PC-3 (cell line): ENCODE measurements around the gene DLEC1.

ENCODE experiments used
- CTCF ChIP-seq: fragments of 300-600 bp; sonication (generic); conservative IDR thresholded peaks from 2 replicates; pipeline ENCODE4 v1.5.1; 2017; ENCODE audit warnings: antibody characterized with exemption, low read depth, mild to moderate bottlenecking, low read length
- EZH2 ChIP-seq: fragments of 300-600 bp; sonication (generic); IDR thresholded peaks from one replicate; pipeline ENCODE4 v1.6.1; 2017; ENCODE audit warnings: antibody characterized with exemption, mild to moderate bottlenecking, low read length; ENCODE audit not compliant: unreplicated experiment
- EZH2phosphoT487 ChIP-seq: fragments of 300-600 bp; sonication (generic); IDR thresholded peaks from 2 replicates; pipeline ENCODE4 v1.6.1; 2018; ENCODE audit warnings: mild to moderate bottlenecking, antibody characterized with exemption, low read length, borderline replicate concordance

GRCh38 chr3:38147421-38147820 lies 108.4 kb downstream of the DLEC1 start:
- TF ChIP-seq CTCF = no peak
- TF ChIP-seq EZH2phosphoT487 = no peak
- TF ChIP-seq EZH2 = no peak
